Fibroblast of pulmonary artery (primary cell): ENCODE data around the gene PRUNE2.

ENCODE experiments used
- DNase-seq: peaks from one replicate; pipeline ENCODE4 v3.0.0-alpha.2; 2010; ENCODE audit warnings: low read depth
- H3K4me3 ChIP-seq: replicated peaks from 2 replicates; pipeline ENCODE4 v1.5.1; 2011; ENCODE audit warnings: low read depth, mild to moderate bottlenecking, control low read depth, low read length, moderate library complexity
- TF ChIP-seq, protein P1 (sequence below): IDR thresholded peaks from 2 replicates; pipeline ENCODE4 v1.5.1; 2011; ENCODE audit warnings: mild to moderate bottlenecking, control low read depth, low read length, inconsistent platforms; ENCODE audit errors: missing control alignments

Gene PRUNE2

DNA sequence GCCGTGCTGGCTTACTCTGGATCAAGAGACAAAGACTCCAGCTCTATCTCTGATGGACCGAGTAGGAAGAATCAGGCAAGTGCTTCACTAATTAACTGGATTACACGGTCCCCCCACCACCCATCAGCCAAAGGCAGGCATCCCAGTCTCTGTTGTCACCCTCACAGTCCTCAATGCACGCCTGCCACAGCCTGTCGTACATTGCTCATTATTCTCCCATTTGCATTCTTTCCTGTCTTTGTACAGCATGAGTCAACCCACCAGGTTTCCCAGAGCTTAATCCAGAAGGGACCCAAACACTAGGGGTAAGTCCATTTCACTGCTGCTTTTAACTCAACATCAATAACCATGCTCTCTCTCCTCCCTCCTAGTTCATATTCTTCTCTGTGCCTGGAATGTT lies 97.3 kb downstream of the PRUNE2 start:
- no peak overlapping the region for H3K4me3 ChIP-seq
- TF ChIP-seq, protein P1, sequence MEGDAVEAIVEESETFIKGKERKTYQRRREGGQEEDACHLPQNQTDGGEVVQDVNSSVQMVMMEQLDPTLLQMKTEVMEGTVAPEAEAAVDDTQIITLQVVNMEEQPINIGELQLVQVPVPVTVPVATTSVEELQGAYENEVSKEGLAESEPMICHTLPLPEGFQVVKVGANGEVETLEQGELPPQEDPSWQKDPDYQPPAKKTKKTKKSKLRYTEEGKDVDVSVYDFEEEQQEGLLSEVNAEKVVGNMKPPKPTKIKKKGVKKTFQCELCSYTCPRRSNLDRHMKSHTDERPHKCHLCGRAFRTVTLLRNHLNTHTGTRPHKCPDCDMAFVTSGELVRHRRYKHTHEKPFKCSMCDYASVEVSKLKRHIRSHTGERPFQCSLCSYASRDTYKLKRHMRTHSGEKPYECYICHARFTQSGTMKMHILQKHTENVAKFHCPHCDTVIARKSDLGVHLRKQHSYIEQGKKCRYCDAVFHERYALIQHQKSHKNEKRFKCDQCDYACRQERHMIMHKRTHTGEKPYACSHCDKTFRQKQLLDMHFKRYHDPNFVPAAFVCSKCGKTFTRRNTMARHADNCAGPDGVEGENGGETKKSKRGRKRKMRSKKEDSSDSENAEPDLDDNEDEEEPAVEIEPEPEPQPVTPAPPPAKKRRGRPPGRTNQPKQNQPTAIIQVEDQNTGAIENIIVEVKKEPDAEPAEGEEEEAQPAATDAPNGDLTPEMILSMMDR = no peak
- DNase-seq = no peak

DNA sequence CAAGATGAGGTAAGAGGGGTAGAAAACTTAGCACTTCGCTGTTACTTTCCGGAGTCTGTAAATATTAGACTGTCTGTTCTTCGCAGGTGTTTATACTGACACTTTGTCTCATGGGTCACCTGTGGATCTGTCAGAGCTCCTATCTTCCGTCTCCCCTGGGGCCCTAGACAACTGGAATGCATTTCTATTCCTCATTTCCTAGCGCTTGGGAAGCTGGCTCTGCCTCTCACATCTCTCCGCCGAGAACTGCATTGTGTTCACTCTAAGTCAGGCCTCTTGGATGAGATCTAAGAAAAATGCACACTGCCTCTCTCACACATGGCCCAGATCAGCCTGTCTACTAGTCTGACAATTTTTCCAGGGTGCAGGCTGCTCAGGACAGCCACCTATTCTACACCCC lies 102.2 kb downstream of the PRUNE2 start:
- no peak overlapping the region for H3K4me3 ChIP-seq
- no peak for DNase-seq
- TF ChIP-seq, protein P1 = no peak

DNA sequence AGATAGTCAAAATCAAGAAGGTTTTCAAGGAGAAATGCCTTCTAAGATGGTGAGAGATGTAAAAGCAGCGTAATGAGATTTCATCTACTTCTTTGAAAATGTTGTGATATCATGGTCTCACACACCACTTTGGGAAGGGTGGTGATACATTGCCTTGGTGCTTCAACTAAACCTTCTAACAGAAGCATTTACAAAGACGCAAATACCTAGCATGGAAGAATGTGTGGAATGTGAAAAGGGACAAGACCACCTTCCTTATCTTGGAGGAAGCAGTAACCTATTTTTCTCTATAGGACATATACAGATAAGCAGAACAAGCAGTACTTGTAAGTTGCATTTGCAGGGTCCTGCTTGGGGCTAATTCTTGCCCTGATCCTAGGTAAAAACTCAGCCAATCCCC lies 102.8 kb downstream of the PRUNE2 start:
- H3K4me3 ChIP-seq = no peak overlapping the region
- DNase-seq = no peak
- TF ChIP-seq, protein P1 = no peak

DNA sequence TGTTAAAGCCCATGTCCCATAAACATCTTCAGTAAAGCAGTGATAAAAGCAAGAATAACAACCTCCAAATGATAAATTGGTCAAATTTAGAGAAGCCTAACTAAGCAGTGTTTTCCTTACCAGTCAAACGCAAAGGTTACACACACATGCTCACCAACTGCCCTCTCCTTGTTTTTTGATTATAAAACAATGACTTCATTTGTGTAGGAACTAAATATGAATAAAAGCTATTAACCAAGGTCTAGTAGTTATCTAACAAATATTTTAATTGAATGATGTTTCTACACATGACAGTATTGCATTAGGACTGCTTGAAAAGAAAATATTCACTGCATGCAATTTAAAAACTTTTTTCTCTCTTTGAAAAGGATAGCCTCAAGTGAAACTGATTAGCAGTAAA lies 105.0 kb downstream of the PRUNE2 start:
- TF ChIP-seq, protein P1 = no peak
- no peak for DNase-seq
- H3K4me3 ChIP-seq = no peak overlapping the region

DNA sequence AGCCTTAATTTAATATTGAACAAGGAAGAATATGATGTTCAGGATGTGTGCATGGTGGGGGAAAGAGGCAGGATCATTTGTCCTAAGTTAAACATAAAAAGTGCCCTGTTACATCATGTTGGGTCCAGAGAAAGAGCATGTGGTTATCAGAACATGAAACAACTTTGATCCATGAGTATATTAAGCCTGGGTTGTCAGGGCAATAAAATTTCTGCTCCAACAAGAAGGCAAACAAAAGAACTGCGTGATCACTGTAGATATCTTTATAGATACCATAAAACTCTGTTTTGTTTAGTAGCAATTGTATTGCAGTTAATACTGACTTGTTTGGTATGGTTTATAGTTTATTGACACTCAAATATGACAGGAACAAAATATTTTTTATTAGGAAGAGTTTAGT lies 106.4 kb downstream of the PRUNE2 start:
- H3K4me3 ChIP-seq = no peak overlapping the region
- DNase-seq = no peak
- TF ChIP-seq, protein P1 = no peak

DNA sequence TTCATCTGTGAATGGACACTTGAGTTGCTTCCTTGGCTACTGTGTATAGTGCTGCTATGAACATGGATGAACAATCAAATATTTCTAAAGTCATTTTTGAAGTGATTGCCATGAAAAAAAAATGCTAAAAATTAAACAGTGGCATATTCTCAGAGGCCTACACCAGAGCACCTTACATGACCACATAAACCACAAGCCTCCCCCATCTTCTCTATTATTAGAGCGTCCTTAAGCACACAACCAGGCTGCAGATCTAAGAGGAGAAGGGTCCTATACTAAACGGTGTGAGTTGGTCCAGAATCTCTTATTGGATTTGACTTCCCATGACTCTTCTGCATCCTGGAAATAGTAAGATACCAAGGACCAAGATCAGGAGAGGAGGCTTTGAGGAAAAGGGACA lies 107.4 kb downstream of the PRUNE2 start:
- DNase-seq = no peak
- TF ChIP-seq, protein P1 = no peak
- H3K4me3 ChIP-seq = no peak overlapping the region

DNA sequence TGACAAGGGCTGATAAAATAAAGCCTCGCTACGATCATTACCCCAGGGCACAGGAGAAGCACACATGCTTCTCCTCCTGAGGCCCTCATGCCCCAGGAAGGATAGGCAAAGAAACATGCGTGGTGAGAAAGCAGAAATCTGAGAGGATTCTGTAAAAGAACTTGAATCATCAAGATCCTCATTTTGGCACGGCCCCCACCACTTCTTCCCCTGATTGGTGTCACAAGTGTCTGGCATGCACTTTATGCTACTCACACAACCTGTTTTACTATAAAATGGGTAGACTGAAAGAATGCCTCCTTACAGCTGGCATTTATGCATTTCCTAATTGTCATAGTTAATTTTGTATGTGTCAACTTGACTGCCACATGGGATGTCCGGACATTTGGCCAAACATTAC lies 109.6 kb downstream of the PRUNE2 start:
- TF ChIP-seq, protein P1 = no peak
- H3K4me3 ChIP-seq = no peak overlapping the region
- DNase-seq = no peak
